Lower leg skin (tissue), 3 donors: ENCODE measurements around the gene UBA1.

Source experiments
- POLR2A ChIP-seq, 2 donors: fragments of 450-650 bp; IDR thresholded peaks; one replicate each; pipeline ENCODE4 v1.6.1; 2016 to 2017; ENCODE audit warnings: antibody characterized with exemption in 2 of 2, mild to moderate bottlenecking in 1 of 2, moderate library complexity in 1 of 2
- TF ChIP-seq, protein P1 (sequence below), 3 donors: fragments of 450-650 bp; IDR thresholded peaks; one replicate each; pipeline ENCODE4 v1.5.1; 2016; ENCODE audit warnings: antibody characterized with exemption in 3 of 3, mild to moderate bottlenecking in 3 of 3, moderate library complexity in 2 of 3

DNA sequence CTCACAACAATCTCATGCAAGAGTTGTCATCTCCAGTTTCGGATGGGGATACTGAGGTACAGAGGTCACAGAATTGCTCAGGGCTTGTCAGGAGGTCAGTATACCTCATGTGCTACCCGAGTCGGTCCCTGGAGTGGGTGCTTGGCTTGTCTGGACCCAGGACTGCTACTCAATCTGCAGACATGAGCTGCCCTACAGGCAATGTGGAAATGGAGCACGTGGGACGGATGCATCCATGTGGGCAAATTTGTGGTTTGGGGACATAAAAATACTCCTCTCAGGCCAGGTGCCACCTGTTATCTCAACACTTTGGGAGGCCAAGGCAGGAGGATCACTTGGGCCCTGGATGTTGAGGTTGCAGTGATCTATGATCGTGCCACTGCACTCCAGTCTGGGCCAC lies 54.9 kb downstream of the UBA1 start:
- TF ChIP-seq, protein P1, sequence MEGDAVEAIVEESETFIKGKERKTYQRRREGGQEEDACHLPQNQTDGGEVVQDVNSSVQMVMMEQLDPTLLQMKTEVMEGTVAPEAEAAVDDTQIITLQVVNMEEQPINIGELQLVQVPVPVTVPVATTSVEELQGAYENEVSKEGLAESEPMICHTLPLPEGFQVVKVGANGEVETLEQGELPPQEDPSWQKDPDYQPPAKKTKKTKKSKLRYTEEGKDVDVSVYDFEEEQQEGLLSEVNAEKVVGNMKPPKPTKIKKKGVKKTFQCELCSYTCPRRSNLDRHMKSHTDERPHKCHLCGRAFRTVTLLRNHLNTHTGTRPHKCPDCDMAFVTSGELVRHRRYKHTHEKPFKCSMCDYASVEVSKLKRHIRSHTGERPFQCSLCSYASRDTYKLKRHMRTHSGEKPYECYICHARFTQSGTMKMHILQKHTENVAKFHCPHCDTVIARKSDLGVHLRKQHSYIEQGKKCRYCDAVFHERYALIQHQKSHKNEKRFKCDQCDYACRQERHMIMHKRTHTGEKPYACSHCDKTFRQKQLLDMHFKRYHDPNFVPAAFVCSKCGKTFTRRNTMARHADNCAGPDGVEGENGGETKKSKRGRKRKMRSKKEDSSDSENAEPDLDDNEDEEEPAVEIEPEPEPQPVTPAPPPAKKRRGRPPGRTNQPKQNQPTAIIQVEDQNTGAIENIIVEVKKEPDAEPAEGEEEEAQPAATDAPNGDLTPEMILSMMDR (IDR thresholded peaks at IDR 0.05), result no peak
- no peak for TF ChIP-seq POLR2A (IDR thresholded peaks at IDR 0.05)
